ENCODE results near the gene MAST4. TPM values are rescaled to one million over a fixed set of nuclear protein-coding genes. Genes with fewer than 3 reads are reported as not detected.

Gene MAST4
- total RNA-seq, 2 experiments from 2014 or later, result 1.3 to 21.9 TPM

- no peaks in the 10 kb centered on the region for H3K4me1 ChIP-seq (ENCODE audit: insufficient read depth, low read length, poor library complexity, severe bottlenecking)
- CTCF ChIA-PET (ENCODE audit: unreplicated experiment), result interaction anchor here (0.6 kb wide), 1 partner anchor 23 kb away, joined by 4 read pairs; no protein-coding TSS in a partner anchor
- no peak overlapping the region for H2AFZ ChIP-seq (ENCODE audit: low read length)
- no peaks in the 10 kb centered on the region for H3K79me2 ChIP-seq (ENCODE audit: insufficient read depth, low read depth, low read length)
- no peaks in the 10 kb centered on the region for H4K20me1 ChIP-seq (ENCODE audit: insufficient read depth, low read length)
- no peak for DNase-seq (ENCODE audit: low spot score)
- H3K9me2 ChIP-seq (ENCODE audit: insufficient read depth, low read length), result no peaks in the 10 kb centered on the region
- intact Hi-C loops (cut with micrococcal nuclease; ENCODE audit: unreplicated experiment), result no loop called here
- no peak overlapping the region for H3K27ac ChIP-seq (ENCODE audit: low read depth, low read length, poor library complexity, severe bottlenecking)
- H3K9me3 ChIP-seq (ENCODE audit: low read length), result no peaks in the 10 kb centered on the region
- TF ChIP-seq CTCF (conservative IDR thresholded peaks at IDR 0.05; ENCODE audit: low read length), result no peak
- TF ChIP-seq EZH2phosphoT487 (IDR thresholded peaks at IDR 0.05; ENCODE audit: borderline replicate concordance, low read depth, low read length), result no peak
- H3K4me3 ChIP-seq (ENCODE audit: low read depth, low read length, poor library complexity, severe bottlenecking), result no peak overlapping the region
- no peak overlapping the region for H3K4me2 ChIP-seq (ENCODE audit: low read length)
- H3K36me3 ChIP-seq (ENCODE audit: insufficient read depth, low read length), result no peaks in the 10 kb centered on the region
- no TSS peak for BruUV-seq (replicated peaks)
- POLR2A ChIA-PET, result interaction anchor here (0.7 kb wide), 1 partner anchor 263 kb away, joined by 3 read pairs; no protein-coding TSS in a partner anchor
Observed at GRCh38 chr5:66958980-66959641, 362.9 kb downstream of the MAST4 start.

- BruUV-seq (replicated peaks), result no TSS peak
- H3K4me2 ChIP-seq (ENCODE audit: low read length), result no peak overlapping the region
- ChIA-PET POLR2A (no interaction called here), CTCF (ENCODE audit: unreplicated experiment) (interaction anchor here (0.6 kb wide), 1 partner anchor 24 kb away, joined by 4 read pairs; no protein-coding TSS in a partner anchor)
- TF ChIP-seq CTCF (conservative IDR thresholded peaks at IDR 0.05; ENCODE audit: low read length) (no peak), EZH2phosphoT487 (IDR thresholded peaks at IDR 0.05; ENCODE audit: borderline replicate concordance, low read depth, low read length) (no peak)
- H3K4me1 ChIP-seq (ENCODE audit: insufficient read depth, low read length, poor library complexity, severe bottlenecking), result no peaks in the 10 kb centered on the region
- no peak overlapping the region for H3K4me3 ChIP-seq (ENCODE audit: low read depth, low read length, poor library complexity, severe bottlenecking)
- H3K79me2 ChIP-seq (ENCODE audit: insufficient read depth, low read depth, low read length), result no peaks in the 10 kb centered on the region
- no peaks in the 10 kb centered on the region for H3K36me3 ChIP-seq (ENCODE audit: insufficient read depth, low read length)
- no peaks in the 10 kb centered on the region for H4K20me1 ChIP-seq (ENCODE audit: insufficient read depth, low read length)
- intact Hi-C loops (cut with micrococcal nuclease; ENCODE audit: unreplicated experiment), result no loop called here
- no peak overlapping the region for H2AFZ ChIP-seq (ENCODE audit: low read length)
- no peak for DNase-seq (ENCODE audit: low spot score)
- no peaks in the 10 kb centered on the region for H3K9me2 ChIP-seq (ENCODE audit: insufficient read depth, low read length)
- no peak overlapping the region for H3K27ac ChIP-seq (ENCODE audit: low read depth, low read length, poor library complexity, severe bottlenecking)
- no peaks in the 10 kb centered on the region for H3K9me3 ChIP-seq (ENCODE audit: low read length)
Observed at GRCh38 chr5:66959653-66960052, 363.5 kb downstream of the MAST4 start.

- no peaks in the 10 kb centered on the region for H3K4me1 ChIP-seq (ENCODE audit: insufficient read depth, low read length, poor library complexity, severe bottlenecking)
- H3K27ac ChIP-seq (ENCODE audit: low read depth, low read length, poor library complexity, severe bottlenecking), result no peak overlapping the region
- H3K9me2 ChIP-seq (ENCODE audit: insufficient read depth, low read length), result no peaks in the 10 kb centered on the region
- H3K4me2 ChIP-seq (ENCODE audit: low read length), result no peak overlapping the region
- no peaks in the 10 kb centered on the region for H3K9me3 ChIP-seq (ENCODE audit: low read length)
- no peak overlapping the region for H2AFZ ChIP-seq (ENCODE audit: low read length)
- H4K20me1 ChIP-seq (ENCODE audit: insufficient read depth, low read length), result no peaks in the 10 kb centered on the region
- H3K79me2 ChIP-seq (ENCODE audit: insufficient read depth, low read depth, low read length), result no peaks in the 10 kb centered on the region
- no peak for DNase-seq (ENCODE audit: low spot score)
- ChIA-PET POLR2A (no interaction called here), CTCF (ENCODE audit: unreplicated experiment) (no interaction called here)
- TF ChIP-seq CTCF (conservative IDR thresholded peaks at IDR 0.05; ENCODE audit: low read length) (no peak), EZH2phosphoT487 (IDR thresholded peaks at IDR 0.05; ENCODE audit: borderline replicate concordance, low read depth, low read length) (no peak)
- H3K4me3 ChIP-seq (ENCODE audit: low read depth, low read length, poor library complexity, severe bottlenecking), result no peak overlapping the region
- intact Hi-C loops (cut with micrococcal nuclease; ENCODE audit: unreplicated experiment), result no loop called here
- no TSS peak for BruUV-seq (replicated peaks)
- H3K36me3 ChIP-seq (ENCODE audit: insufficient read depth, low read length), result no peaks in the 10 kb centered on the region
Observed at GRCh38 chr5:66960369-66961137, 364.4 kb downstream of the MAST4 start.
